Measurements from ENCODE around the gene OSBPL8.

DNA sequence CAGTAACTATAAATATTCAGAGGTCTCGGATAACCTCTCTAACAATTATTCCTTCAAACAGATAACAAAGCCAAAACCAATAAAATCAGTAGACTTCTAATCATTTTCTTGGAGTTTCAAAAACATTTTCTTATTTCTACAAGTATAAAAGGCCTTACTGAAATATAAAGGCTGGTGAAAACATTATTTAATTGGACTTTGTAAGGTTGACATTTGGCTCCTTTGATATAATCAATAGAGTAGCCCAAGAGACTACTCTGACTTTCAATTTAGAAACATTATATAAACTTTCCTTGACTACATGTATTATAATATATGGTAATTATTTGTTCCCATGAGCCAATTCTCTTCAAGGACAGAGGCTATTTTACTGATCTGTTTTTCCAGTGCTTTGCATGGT lies 68.3 kb downstream of the OSBPL8 start:
- TF ChIP-seq CTCF (IDR thresholded peaks at IDR 0.05; ENCODE audit: insufficient read depth, low read length, poor library complexity, severe bottlenecking) = no peak
- no peak for TF ChIP-seq EZH2phosphoT487 (conservative IDR thresholded peaks at IDR 0.05; ENCODE audit: low read length)
